ENCODE measurements around the gene PACSIN2.
A peak's percentile ranks its signal among the peaks of the same experiment; 100 is the strongest.
"Not testable (repeated sequence)": the region's sequence is repeated elsewhere in the genome, so short reads cannot be mapped to it uniquely, and the experiment has no call there.

Gene PACSIN2

DNA sequence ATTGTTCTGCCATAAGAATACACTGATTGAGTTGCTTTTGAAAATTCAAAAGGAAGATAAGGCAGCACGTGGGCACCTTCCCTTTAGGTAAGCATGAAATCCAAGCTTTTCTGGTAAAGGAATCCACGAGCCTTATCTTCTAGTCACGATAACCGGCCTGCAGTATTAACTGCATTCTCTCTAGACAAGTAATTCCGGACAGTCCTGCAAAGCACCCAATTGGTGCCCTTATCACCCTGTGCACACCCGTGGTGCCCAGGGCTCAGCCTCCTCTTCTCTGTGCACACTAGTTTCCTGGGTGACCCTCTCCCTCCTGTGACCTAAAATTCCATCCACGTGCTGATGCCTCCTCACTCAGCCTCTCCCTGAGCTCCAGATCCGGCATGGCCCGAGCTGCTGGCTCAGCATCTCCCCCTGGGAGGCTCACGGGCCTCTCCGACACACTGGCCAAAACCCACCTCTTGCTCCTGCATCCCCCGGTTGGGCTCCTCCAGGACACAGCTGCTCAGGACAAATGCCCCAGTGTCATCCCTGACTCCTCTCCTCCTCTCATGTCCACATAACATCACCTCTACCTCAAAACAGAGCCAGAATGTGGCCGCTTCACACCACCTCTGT is 63.7 kb downstream of the PACSIN2 start:
- no peak overlapping the region for H3K27ac ChIP-seq
- DNase-seq (ENCODE audit: low read depth, low spot score) = no peak

DNA sequence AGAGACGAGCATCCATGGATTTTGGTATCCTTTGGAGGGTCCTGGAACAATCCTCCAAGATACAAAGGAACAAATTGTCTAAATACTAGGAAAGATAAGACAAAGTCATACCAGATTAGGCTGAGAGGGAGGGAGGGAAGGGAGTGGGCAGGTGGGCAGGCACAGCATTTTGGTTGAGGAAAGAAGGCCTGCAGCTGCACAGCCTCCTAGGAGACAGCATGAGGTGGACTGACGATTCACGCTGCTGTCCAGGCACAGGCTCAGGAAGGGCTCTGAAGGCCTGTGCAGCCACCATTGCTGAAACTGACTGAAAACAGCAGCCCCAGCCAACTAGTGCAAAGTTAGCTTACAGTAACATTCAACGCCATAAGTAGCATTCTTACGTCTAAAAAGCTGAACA is 64.7 kb downstream of the PACSIN2 start:
- DNase-seq (ENCODE audit: low read depth, low spot score) = no peak
- no peak overlapping the region for H3K27ac ChIP-seq

DNA sequence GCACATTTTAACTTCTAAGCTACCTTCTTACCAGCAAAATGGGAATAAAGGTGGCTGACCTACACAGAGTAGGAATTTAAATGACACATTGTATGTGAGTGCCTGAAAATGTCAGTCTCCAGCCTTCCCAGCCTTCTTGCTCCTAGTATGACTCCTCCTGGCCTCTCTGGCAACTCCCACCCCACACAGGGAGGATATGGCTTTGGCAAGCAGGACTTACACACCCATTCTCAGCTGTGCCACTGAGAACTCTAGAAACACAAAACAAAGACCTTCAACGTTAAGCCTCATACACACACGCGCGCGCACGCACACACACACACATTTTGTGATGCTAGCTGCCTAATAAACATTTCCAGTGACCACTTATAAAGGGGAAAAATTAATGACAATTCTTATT is 65.8 kb downstream of the PACSIN2 start:
- no peak overlapping the region for H3K27ac ChIP-seq
- no peak for DNase-seq (ENCODE audit: low read depth, low spot score)

- H3K27ac ChIP-seq = no peak overlapping the region
- DNase-seq (ENCODE audit: low read depth, low spot score) = no peak
Observed at GRCh38 chr22:42948294-42948693, 66.7 kb downstream of the PACSIN2 start.

- no peak for DNase-seq (ENCODE audit: low read depth, low spot score)
Observed at GRCh38 chr22:42947211-42947990, 67.5 kb downstream of the PACSIN2 start.

DNA sequence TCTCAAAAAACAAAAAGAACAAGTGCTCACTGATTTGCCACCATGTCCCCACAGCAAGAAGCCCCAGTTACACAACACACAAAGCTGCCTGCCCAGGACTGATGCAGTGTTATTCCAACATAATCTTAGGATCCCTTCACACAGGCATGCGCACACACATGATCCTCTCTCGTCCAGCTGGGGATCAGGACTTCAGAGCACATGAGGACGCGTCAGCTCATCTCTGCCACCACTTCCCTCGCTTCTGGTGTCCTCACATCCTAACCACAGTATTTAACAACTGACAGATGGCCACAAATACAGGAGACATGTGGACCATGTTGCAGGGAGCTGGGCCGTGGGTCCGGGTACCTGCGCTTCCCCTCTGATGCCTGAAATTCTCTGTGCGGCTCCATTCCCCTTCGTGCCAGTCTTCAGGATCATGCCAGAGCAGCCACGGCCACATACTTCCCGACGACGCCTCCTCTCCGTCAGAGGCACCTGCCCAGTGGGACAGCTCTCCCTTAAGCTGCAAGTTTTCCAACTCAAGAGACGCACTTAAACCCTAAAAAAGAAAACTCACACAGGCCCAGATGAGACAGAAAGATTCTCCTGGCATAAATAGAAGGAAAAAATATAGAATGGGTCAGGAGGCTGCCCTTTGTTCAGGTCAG is 68.3 kb downstream of the PACSIN2 start:
- peak overlapping the region; percentile 20 for H3K27ac ChIP-seq
- no peak for DNase-seq (ENCODE audit: low read depth, low spot score)

More at GRCh38 chr22:42947211-42947990, 67.5 kb downstream of the PACSIN2 start:
- peak overlapping the region; percentile 20 for H3K27ac ChIP-seq

DNA sequence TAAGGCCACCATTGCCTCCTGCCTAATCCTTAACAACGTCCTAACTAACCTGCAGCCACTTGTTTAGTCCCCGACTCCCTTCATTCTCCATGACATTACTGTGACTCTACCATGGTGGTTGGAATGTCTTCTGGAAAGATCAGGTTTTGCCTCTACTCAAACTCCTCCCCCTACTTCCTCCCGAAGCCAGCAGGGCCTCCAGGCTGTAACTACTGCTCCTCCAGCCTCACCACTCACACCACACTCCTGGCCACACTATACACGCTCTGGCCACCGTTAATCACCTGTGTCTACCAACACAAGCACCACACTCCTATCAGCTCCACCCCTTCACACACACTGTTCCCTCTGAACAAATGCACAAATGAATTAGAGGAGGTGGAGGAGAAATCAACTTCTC is 69.2 kb downstream of the PACSIN2 start:
- no peak overlapping the region for H3K27ac ChIP-seq
- no peak for DNase-seq (ENCODE audit: low read depth, low spot score)

DNA sequence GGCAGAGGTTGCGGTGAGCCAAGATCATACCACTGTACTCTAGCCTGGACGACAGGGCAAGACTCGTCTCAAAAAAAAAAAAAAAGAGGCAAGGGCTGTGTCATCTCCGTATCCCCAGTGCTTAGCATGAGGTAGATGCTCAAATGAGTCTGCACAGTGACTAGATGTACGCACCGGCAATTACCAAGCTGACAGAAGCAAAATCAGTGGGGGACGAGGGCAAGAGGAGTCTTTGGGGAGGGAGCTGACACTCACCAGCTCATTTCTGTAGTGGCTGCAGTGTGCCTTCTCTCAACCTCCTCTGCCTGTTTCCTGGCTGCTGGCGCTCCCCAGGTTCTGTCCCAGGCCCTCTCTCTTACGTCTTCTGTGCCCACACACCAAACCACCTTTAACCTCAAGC is 69.9 kb downstream of the PACSIN2 start:
- H3K27ac ChIP-seq = no peak overlapping the region
- DNase-seq (ENCODE audit: low read depth, low spot score) = no peak

GRCh38 chr22:42944409-42944808 is 70.5 kb downstream of the PACSIN2 start:
- H3K27ac ChIP-seq = no peak overlapping the region
- DNase-seq (ENCODE audit: low read depth, low spot score) = no peak

GRCh38 chr22:42943981-42944380 is 71.0 kb downstream of the PACSIN2 start:
- DNase-seq (ENCODE audit: low read depth, low spot score) = no peak
- H3K27ac ChIP-seq = no peak overlapping the region

GRCh38 chr22:42942351-42942750 is 72.6 kb downstream of the PACSIN2 start:
- H3K27ac ChIP-seq = no peak overlapping the region
- no peak for DNase-seq (ENCODE audit: low read depth, low spot score)

- DNase-seq (ENCODE audit: low read depth, low spot score) = no peak
Observed at GRCh38 chr22:42939941-42940653, 74.9 kb downstream of the PACSIN2 start.

GRCh38 chr22:42939451-42939881 is 75.5 kb downstream of the PACSIN2 start:
- H3K27ac ChIP-seq = peak overlapping the region; percentile 75
- DNase-seq (ENCODE audit: low read depth, low spot score) = no peak

More at GRCh38 chr22:42939941-42940653, 74.9 kb downstream of the PACSIN2 start:
- peak overlapping the region; percentile 75 for H3K27ac ChIP-seq

GRCh38 chr22:42938976-42939375 is 76.0 kb downstream of the PACSIN2 start:
- H3K27ac ChIP-seq = peak overlapping the region; percentile 75
- no peak for DNase-seq (ENCODE audit: low read depth, low spot score)

DNA sequence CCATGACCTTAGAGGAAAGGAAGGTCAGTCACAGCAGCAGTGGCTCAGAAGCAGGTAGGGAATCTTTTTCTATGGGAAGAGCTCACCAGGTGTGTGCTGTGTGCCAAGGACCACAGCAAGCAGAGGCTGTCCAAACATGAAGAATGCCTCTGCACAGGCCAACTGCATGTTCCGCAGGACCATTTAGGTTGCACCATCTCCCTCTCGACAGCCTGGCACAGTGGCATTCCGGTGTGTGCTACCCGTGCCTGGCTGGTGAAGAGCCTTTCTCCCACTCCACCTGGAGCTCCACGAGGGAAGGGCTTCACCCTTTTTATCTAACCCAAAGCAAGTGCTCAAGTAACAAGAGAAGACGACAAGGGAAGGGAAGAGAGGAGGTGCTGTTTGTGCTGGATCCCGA is 76.5 kb downstream of the PACSIN2 start:
- no peak for DNase-seq (ENCODE audit: low read depth, low spot score)
- H3K27ac ChIP-seq = peak overlapping the region; percentile 75

DNA sequence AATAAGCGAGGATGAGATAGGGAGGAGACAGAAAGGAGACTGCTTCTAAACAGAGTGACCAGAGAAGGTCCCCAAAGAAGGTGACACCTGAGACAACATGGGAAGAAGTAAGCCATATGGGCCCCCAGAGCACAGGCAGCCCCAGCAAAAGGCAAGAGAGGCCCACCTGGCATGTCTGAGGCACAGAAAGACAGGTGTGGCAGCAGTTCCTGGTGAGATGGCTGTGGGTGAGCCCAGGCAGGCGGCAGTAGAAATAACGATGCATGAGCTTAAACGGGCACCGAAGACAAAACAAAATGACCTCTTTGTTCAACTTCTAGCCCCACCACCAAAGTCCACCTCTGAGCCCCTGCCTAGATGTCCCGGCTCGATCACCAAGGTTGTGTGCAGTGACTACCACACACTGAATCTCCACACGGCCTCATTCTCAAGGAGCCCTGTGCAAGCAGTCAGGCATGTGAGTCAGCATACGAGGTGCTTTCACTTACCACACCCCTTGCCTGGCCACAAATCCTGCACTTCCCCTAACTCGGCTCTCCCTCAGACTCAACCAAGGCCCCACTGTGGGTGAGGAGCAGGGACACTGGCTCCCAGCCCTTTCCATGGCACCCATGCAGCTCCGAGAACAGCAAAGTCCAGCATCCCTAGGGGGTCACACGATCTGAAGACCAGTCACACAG is 77.6 kb downstream of the PACSIN2 start:
- peak; percentile 57 for DNase-seq (ENCODE audit: low read depth, low spot score)
- H3K27ac ChIP-seq = peak overlapping the region; percentile 21

GRCh38 chr22:42936680-42937079 is 78.3 kb downstream of the PACSIN2 start:
- not testable (repeated sequence) for DNase-seq (ENCODE audit: low read depth, low spot score); H3K27ac ChIP-seq

- H3K27ac ChIP-seq = peak overlapping the region; percentile 5
- no peak for DNase-seq (ENCODE audit: low read depth, low spot score)
Observed at GRCh38 chr22:42934338-42934737, 80.6 kb downstream of the PACSIN2 start.

GRCh38 chr22:42933485-42934091 is 81.4 kb downstream of the PACSIN2 start:
- no peak for DNase-seq (ENCODE audit: low read depth, low spot score)
- peak overlapping the region; percentile 5 for H3K27ac ChIP-seq

Data from epithelial cell of prostate (primary cell).